Measurements from ENCODE around the gene COX6B2.

The COX6B2 gene

GRCh38 chr19:55311797-55312196 lies 42.7 kb downstream of the COX6B2 start:
- DNase-seq, result no peak

- DNase-seq, result no peak
Observed at GRCh38 chr19:55311397-55311796, 43.1 kb downstream of the COX6B2 start.

DNA sequence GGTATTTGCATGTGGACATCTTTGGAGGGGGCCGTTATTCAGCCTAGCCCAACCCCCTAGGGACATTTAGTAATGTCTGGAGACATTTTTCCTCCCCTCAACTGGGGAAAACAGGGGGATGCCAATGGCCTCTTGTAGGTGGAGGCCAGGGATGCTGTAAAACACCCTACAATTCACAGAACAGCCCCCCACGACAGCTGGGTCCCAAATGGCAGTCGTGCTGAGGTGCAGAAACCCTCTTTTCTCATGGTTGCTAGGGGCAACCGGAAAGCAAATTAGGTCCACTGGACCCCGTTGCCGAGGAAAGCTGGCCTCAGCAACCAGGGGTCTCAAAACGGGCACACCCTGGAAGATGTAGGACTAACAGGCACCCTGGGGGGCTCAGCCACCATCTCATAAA lies 44.0 kb downstream of the COX6B2 start:
- no peak for DNase-seq

DNA sequence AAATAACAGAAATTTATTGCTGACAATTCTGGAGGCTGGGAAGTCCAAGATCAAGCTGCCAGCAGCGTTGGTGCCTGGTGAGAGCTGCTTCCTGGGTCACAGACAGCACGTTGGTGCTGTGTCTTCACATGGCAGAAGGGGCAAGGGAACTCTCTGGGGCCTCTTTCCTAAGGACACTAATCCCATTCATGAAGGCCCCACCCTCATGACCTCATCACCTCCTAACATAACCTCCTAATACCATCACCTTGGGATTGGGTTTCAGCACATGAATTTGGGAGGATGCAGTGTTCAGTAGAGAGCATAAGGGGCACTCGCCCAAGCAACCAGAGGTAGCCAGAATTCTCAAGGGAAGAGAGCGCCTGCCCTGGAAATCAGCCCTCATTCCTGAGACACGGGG lies 45.1 kb downstream of the COX6B2 start:
- no peak for DNase-seq

- no peak for DNase-seq
Observed at GRCh38 chr19:55308281-55308680, 46.2 kb downstream of the COX6B2 start.

DNA sequence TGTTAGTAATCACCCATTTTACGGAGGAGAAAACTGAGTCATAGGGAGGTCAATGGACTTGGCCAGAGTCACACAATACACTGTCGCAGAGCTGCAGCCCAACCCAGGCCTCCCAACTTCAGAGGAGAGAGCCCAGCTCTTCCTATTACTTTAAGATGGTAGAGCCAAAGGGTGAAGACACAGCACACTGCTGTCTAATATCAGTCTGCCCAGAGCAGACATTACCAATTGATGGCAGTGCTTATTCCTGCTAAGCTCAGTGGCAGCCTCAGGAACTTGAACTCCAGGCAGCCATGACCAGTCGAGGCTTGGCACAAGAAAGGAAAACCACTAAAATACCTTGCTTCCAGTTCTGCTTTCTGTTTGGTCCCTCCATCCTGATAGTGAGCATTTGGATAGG lies 47.8 kb downstream of the COX6B2 start:
- no peak for DNase-seq

DNA sequence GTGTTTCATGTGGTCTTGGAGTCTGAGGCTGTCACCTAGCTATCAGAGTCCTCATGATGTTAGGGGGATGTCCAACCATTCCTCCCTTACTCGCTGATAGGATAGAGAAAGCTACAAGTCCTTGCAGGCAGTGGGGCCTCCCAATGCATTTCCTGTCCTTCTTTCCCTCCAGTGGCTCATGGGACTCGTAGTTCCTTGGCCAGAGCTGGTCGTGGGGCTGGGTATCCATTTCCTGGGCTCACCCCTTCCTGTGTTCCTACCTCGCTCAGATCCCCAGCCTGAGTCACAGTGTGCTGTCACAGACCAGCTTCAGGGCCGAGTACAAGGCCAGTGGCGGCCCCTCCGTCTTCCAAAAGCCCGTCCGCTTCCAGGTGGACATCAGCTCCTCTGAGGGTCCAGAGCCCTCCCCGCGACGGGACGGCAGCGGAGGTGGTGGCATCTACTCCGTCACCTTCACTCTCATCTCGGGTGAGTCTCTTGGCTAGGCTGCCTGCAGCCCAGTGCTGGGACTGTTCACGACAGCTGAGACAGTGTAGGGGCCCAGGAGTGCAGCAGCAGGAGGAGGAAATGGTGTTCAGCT lies 48.4 kb downstream of the COX6B2 start:
- DNase-seq, result no peak

DNA sequence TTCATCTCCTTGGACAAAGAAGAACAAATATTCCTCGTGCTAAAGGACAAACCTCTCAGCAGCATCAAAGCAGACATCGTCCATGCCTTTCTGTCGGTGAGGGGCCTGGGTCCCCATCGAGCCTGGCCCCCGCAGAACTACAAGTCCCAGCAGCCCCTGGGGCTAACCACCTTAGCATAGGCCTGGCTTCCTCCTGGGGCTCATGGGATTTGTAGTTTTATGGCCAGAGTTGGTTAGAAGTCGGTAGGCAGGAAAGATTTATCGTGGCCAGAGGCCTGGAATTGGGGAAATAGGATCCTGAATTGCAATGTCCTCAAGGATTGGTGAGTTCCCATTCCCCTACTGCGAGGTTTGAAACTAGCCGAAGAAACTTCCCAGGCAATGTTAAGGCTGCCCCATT lies 49.0 kb downstream of the COX6B2 start:
- peak; percentile 47 to 73 (median 60) for DNase-seq

DNA sequence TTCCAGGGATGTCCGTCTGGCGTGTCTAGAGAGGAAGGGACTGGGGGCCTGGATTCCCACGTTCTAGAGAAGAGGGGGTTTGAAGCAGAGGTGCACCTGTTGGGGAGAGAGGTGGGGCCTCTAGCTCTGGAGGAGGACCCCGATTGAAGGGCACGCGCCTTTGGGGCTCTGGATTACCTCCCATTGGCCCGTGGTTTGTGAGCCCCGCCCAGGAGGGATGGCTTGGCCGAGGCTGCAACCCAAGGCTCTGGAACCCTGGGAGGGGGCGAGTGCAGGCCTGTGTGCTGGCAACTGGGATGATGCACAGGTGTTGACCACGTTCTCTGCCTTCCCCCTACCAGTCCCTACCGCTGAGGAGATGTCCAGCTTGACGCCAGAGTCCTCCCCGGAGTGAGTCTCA lies 49.5 kb downstream of the COX6B2 start:
- DNase-seq, result no peak

DNA sequence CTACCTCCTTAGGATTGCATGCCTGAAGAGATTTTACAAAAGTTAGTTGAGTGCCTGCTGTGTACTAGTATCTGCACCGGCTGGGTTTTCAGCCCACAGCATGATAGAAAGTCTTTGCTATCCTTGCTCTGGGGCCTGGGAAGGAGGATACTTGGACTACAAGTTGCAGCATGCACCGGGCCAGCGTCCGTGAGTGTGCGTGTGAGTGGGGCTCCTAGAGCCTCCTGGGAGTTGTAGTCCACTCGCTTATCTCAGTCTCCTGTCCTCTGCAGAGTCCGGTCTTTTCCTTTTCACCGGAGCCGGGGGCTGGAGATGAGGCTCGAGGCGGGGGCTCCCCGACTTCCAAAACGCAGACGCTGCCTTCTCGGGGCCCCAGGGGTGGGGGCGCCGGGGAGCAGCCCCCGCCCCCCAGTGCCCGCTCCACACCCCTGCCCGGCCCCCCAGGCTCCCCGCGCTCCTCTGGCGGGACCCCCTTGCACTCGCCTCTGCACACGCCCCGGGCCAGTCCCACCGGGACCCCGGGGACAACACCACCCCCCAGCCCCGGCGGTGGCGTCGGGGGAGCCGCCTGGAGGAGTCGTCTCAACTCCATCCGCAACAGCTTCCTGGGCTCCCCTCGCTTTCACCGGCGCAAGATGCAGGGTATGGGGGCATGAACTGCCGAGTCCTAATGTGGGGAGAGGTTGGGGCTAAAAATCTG lies 50.1 kb downstream of the COX6B2 start:
- peak in 2 of 4 experiments; percentile 38 to 56 for DNase-seq

GRCh38 chr19:55303477-55303876 lies 51.0 kb downstream of the COX6B2 start:
- DNase-seq, result no peak

GRCh38 chr19:55302318-55302703 lies 52.2 kb downstream of the COX6B2 start:
- DNase-seq, result no peak

DNA sequence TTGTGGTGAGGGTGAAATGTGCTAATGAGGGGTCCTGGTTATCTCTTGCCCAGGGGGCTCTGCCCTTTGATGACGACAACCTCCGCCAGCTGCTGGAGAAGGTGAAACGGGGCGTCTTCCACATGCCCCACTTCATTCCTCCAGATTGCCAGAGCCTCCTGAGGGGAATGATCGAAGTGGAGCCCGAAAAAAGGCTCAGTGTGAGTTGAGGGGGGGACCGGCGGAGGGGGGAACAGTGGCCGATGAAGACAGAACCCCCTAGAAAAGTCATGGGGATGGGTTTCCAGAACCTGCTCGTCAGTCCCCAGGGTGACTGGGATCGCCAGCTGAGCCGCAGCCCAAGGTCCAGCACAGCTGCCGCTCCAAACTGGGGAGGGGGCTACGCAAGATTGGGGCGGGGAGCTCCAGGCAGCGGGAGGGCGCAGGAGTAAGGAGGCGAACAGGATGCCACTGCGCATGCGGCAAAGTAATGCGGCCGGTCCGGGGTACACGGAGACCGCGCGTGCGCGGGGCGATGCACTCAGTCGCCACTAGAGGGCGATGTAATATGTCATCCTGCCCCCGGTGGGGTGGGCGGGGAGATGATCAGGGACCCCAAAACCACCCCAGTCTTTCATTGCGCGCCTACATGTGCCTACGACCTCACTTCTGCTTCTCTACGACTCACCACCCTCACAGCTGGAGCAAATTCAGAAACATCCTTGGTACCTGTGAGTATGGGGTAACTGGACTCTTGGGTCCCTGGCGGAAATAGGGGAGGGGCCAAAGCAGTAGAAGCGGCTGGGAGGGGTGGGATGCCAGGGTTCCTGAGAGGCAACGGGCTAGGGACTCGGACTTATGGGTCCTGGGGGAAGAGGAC lies 52.8 kb downstream of the COX6B2 start:
- peak; percentile 90 to 95 (median 94) for DNase-seq

GRCh38 chr19:55300886-55301458 lies 53.5 kb downstream of the COX6B2 start:
- no peak for DNase-seq

DNA sequence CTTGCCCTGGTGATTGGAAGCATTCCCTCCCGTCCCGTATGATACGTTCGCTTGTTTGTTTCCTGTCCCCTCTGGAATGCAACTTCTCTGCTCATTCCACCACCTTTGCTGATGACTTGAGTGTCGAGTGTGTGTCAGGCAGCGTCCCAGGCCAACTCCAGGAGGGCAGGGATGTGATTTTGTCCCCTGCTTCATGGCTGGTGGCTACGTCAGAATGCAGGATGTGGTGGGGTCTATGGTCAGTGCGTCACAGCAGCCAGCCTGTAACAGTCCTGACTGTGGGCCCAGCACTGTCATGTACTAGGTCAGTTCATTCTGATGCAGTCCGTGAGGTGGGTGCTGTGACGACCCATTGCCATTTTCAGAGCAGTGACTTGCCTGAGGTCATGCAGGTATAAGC lies 54.5 kb downstream of the COX6B2 start:
- DNase-seq, result no peak

All from suppressor macrophage (primary cell).